HG03159 (cell line): Measurements from ENCODE around the gene MARCOL.

Experiments
- ATAC-seq: cut with Tn5 transposase; IDR thresholded peaks from one replicate; pipeline ENCODE4 v1.9.1; 2021; ENCODE audit warnings: mild to moderate bottlenecking, moderate library complexity; ENCODE audit not compliant: unreplicated experiment

The MARCOL gene

GRCh38 chr5:148238418-148238794, at the start of gene MARCOL:
MARCOL (plus strand) TSS chr5:148238525; CDS start chr5:148238598, 73 bp downstream.
- ATAC-seq, result no peak

- no peak for ATAC-seq
Observed at GRCh38 chr5:148191010-148191409, 47.3 kb upstream of the MARCOL start.

- ATAC-seq, result no peak
Observed at GRCh38 chr5:148193202-148193601, 45.1 kb upstream of the MARCOL start.

- no peak for ATAC-seq
Observed at GRCh38 chr5:148201151-148201550, 37.2 kb upstream of the MARCOL start.

GRCh38 chr5:148202531-148203203, 35.7 kb upstream of the MARCOL start, which contains the start of gene SPINK6:
SPINK6 (plus strand) TSS chr5:148203042; CDS start chr5:148203097, 55 bp downstream.
- ATAC-seq, result no peak

GRCh38 chr5:148205044-148205806, 33.1 kb upstream of the MARCOL start:
- ATAC-seq, result no peak

- no peak for ATAC-seq
Observed at GRCh38 chr5:148205865-148206264, 32.5 kb upstream of the MARCOL start.

- no peak for ATAC-seq
Observed at GRCh38 chr5:148206620-148207019, 31.7 kb upstream of the MARCOL start.

- no peak for ATAC-seq
Observed at GRCh38 chr5:148208226-148208625, 30.1 kb upstream of the MARCOL start.

- ATAC-seq, result no peak
Observed at GRCh38 chr5:148209151-148209770, 29.1 kb upstream of the MARCOL start.

- no peak for ATAC-seq
Observed at GRCh38 chr5:148214665-148215185, 23.6 kb upstream of the MARCOL start.

- ATAC-seq, result no peak
Observed at GRCh38 chr5:148221508-148221907, 16.8 kb upstream of the MARCOL start.

- ATAC-seq, result no peak
Observed at GRCh38 chr5:148224117-148224742, 14.1 kb upstream of the MARCOL start.

GRCh38 chr5:148228392-148228984, 9.8 kb upstream of the MARCOL start:
- no peak for ATAC-seq

- ATAC-seq, result no peak
Observed at GRCh38 chr5:148229840-148230239, 8.5 kb upstream of the MARCOL start.

GRCh38 chr5:148230240-148230639, 8.1 kb upstream of the MARCOL start:
- no peak for ATAC-seq

- ATAC-seq, result no peak
Observed at GRCh38 chr5:148237785-148238417, 424 bp upstream of the MARCOL start.

- ATAC-seq, result no peak
Observed at GRCh38 chr5:148248894-148249293, 10.6 kb downstream of the MARCOL start.

- no peak for ATAC-seq
Observed at GRCh38 chr5:148255456-148255855, 17.1 kb downstream of the MARCOL start.

- no peak for ATAC-seq
Observed at GRCh38 chr5:148259288-148259687, 21.0 kb downstream of the MARCOL start.
